A549 (cell line): ENCODE results near the gene AFF3.

ENCODE experiments used
- BHLHE40 ChIP-seq: IDR thresholded peaks from 2 replicates; pipeline ENCODE4 v1.6.1; 2012; ENCODE audit warnings: low read depth, low read length, inconsistent platforms
- CEBPB ChIP-seq, 2 experiments: fragments of >200 bp in 1 of 2; sonication (Bioruptor Twin) in 1 of 2; formaldehyde crosslinking in 1 of 2; IDR thresholded peaks; 2 replicates each; pipeline ENCODE4 v1.6.1; 2012 to 2016
- CHD4 ChIP-seq: fragments of 200-600 bp; sonication (generic); IDR thresholded peaks from 2 replicates; pipeline ENCODE4 v1.6.1; 2016; ENCODE audit warnings: antibody characterized with exemption, mild to moderate bottlenecking, borderline replicate concordance
- CTCF ChIP-seq: fragments of >200 bp; sonication (Bioruptor Twin); formaldehyde crosslinking; IDR thresholded peaks from 3 replicates; pipeline ENCODE4 v1.5.1; 2016
- EP300 ChIP-seq, 2 experiments: fragments of >200 bp; sonication (Bioruptor Twin); formaldehyde crosslinking; IDR thresholded peaks; 2 replicates in 1 of 2; 3 replicates in 1 of 2; pipeline ENCODE4 v1.6.1; 2016 to 2017
- HDAC2 ChIP-seq: fragments of 200-600 bp; sonication (generic); IDR thresholded peaks from 2 replicates; pipeline ENCODE4 v1.6.1; 2016
- MAX ChIP-seq: IDR thresholded peaks from 2 replicates; pipeline ENCODE4 v1.6.1; 2012
- MYC ChIP-seq: IDR thresholded peaks from 2 replicates; pipeline ENCODE4 v1.6.1; 2012; ENCODE audit warnings: mild to moderate bottlenecking, inconsistent platforms, low read length, improper control_type of control experiment, borderline replicate concordance
- NPAS2 ChIP-seq: fragments of 250-450 bp; sonication (Bioruptor Pico); IDR thresholded peaks from 2 replicates; pipeline ENCODE4 v1.8.0; 2022; ENCODE audit warnings: mild to moderate bottlenecking, moderate library complexity, borderline replicate concordance
- PHF8 ChIP-seq: fragments of 200-600 bp; sonication (generic); IDR thresholded peaks from 2 replicates; pipeline ENCODE4 v1.6.1; 2016; ENCODE audit warnings: low read depth, mild to moderate bottlenecking, antibody characterized with exemption, moderate library complexity, borderline replicate concordance
- RCOR1 ChIP-seq: fragments of 150-350 bp; IDR thresholded peaks from 2 replicates; pipeline ENCODE4 v1.6.1; 2014; ENCODE audit warnings: antibody characterized with exemption, low read length, low read depth
- TP53 ChIP-seq: fragments of 250-450 bp; sonication (Bioruptor Pico); IDR thresholded peaks from 2 replicates; pipeline ENCODE4 v1.5.0; 2021; ENCODE audit warnings: mild to moderate bottlenecking, moderate library complexity
- ZSCAN20 ChIP-seq: fragments of 250-450 bp; sonication (Bioruptor Pico); IDR thresholded peaks from 2 replicates; pipeline ENCODE4 v1.8.0; 2022; ENCODE audit warnings: mild to moderate bottlenecking, moderate library complexity

- TF ChIP-seq RCOR1, result no peak
- no peak for TF ChIP-seq NPAS2 (CRISPR knock-in tag)
- no peak for TF ChIP-seq ZSCAN20 (CRISPR knock-in tag)
- no peak for TF ChIP-seq CTCF
- no peak for TF ChIP-seq CEBPB (IDR thresholded peaks at IDR 0.05)
- no peak for TF ChIP-seq HDAC2
- no peak for TF ChIP-seq BHLHE40
- TF ChIP-seq PHF8, result no peak
- TF ChIP-seq EP300 (IDR thresholded peaks at IDR 0.05), result no peak
- no peak for TF ChIP-seq MAX
- no peak for TF ChIP-seq CHD4
- TF ChIP-seq TP53, result no peak
- no peak for TF ChIP-seq MYC
Measured at GRCh38 chr2:100063459-100063953, 78.9 kb downstream of the AFF3 start.
